AG04449 (cell line): ENCODE measurements around the gene NF1.

Experiments
- CTCF ChIA-PET: fragments of 350-600 bp; formaldehyde crosslinking; extraction: SDS; loops from one replicate; lab custom pipeline; 2021; ENCODE audit warnings: antibody characterized with exemption; lab: Yijun Ruan, JAX
- POLR2A ChIA-PET: fragments of 400-600, 350-600 bp; formaldehyde crosslinking; extraction: SDS; loops from one replicate; lab custom pipeline; 2020; ENCODE audit warnings: antibody characterized with exemption, inconsistent platforms; lab: Yijun Ruan, JAX
- DNase-seq: peaks from one replicate; pipeline ENCODE4 v3.0.0-alpha.2; 2010; ENCODE audit warnings: low read depth, low spot score
- H3K4me3 ChIP-seq: 2 replicates; pipeline ENCODE4 v1.5.1; 2011; ENCODE audit warnings: low read depth, mild to moderate bottlenecking, control low read depth, low read length
- CTCF ChIP-seq: IDR thresholded peaks from one replicate; pipeline ENCODE4 v1.5.1; 2011; ENCODE audit warnings: mild to moderate bottlenecking, moderate library complexity, low read length, control low read depth, inconsistent platforms; ENCODE audit not compliant: insufficient read depth; ENCODE audit errors: missing control alignments

NF1 gene

GRCh38 chr17:31200287-31200686, 105.5 kb downstream of the NF1 start:
- ChIA-PET POLR2A (no interaction called here), CTCF (interaction anchor here (0.9 kb wide), 1 partner anchor 16 kb away, joined by 4 read pairs; no protein-coding TSS in a partner anchor)
- no peak overlapping the region for H3K4me3 ChIP-seq
- no peak for TF ChIP-seq CTCF
- no peak for DNase-seq

- TF ChIP-seq CTCF = no peak
- ChIA-PET POLR2A (no interaction called here), CTCF (interaction anchor here (0.8 kb wide), 1 partner anchor 13 kb away, joined by 3 read pairs; no protein-coding TSS in a partner anchor)
- peak; percentile 52 for DNase-seq
- no peak overlapping the region for H3K4me3 ChIP-seq
Observed at GRCh38 chr17:31202968-31203367, 108.2 kb downstream of the NF1 start.

GRCh38 chr17:31211352-31212012, 116.7 kb downstream of the NF1 start:
- TF ChIP-seq CTCF = no peak
- ChIA-PET CTCF (no interaction called here), POLR2A (no interaction called here)
- no peak for DNase-seq
- no peak overlapping the region for H3K4me3 ChIP-seq

GRCh38 chr17:31216031-31216751, 121.4 kb downstream of the NF1 start:
- peak; percentile 74 for DNase-seq
- ChIA-PET CTCF (interaction anchor here (0.8 to 6.2 kb wide), 41 partner anchors 8 to 405 kb away, joined by 3 to 61 read pairs (median 4); partner anchors contain the start of gene RNF135), POLR2A (no interaction called here)
- no peak overlapping the region for H3K4me3 ChIP-seq
- TF ChIP-seq CTCF = no peak

- ChIA-PET CTCF (interaction anchor here (1.3 to 2.5 kb wide), 5 partner anchors 8 to 217 kb away, joined by 3 to 12 read pairs (median 5); no protein-coding TSS in a partner anchor), POLR2A (no interaction called here)
- no peak for TF ChIP-seq CTCF
- no peak overlapping the region for H3K4me3 ChIP-seq
- DNase-seq = no peak
Observed at GRCh38 chr17:31224366-31224765, 129.6 kb downstream of the NF1 start.

GRCh38 chr17:31225831-31226230, 131.1 kb downstream of the NF1 start:
- POLR2A ChIA-PET = no interaction called here
- no peak for DNase-seq
- TF ChIP-seq CTCF = no peak

More at GRCh38 chr17:31225831-31226230, 131.1 kb downstream of the NF1 start:
- CTCF ChIA-PET = interaction anchor here (1.5 to 3.0 kb wide), 4 partner anchors 9 to 11 kb away, joined by 4 to 24 read pairs (median 8); no protein-coding TSS in a partner anchor
- H3K4me3 ChIP-seq = no peak overlapping the region
